ENCODE measurements around the gene SP7. TPM values are rescaled to one million over a fixed set of nuclear protein-coding genes. Genes with fewer than 3 reads are reported as not detected.

The SP7 gene
- total RNA-seq, 4 donors from 2014 or later = 0.34 to 0.62 TPM; not detected in 2

DNA sequence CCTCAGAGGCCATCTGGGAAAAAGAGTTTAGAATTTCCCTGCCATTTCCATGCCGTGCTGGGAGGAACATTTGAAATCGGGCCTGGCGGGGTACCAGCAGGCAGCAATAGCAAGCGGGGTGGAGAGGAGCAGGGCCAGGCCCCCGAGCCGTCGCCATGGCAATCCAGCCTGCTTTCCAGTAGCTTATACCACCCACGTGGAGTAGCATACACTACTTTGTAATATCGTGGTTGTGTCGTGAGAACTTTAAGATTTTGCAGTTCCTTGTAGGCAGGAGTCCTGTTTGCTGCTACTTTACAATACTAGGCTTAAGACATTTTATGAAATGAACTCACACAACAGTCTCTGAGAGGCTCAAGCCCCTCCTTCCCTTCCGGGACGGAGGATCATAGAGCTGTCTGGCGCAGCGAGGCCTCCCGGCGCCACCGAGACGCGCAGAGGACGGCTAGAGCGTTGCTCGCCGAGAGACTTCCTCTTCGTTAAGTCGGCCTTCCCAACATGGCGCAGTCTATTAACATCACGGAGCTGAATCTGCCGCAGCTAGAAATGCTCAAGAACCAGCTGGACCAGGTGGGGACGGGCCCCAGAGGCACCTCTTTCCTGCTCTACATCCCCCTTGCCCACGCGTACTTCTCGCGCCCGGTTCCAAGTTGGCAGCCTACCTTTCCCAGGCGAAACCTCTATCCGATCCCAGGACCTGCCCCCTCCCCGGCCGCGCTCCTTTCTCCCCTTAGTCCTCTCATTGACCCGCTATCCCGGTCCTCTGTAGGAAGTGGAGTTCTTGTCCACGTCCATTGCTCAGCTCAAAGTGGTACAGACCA lies 40.9 kb downstream of the SP7 start, which contains the start of gene PFDN5:
PFDN5 (plus strand) TSS at position 473 of the 821 bp plus-strand sequence; CDS start at position 499, 26 bp downstream.
- Histone ChIP-seq H3K27ac (peak within 1 kb of the TSS; percentile 80 to 88), H3K9me3 (no peaks in the 10 kb centered on the region), H3K36me3 (no peaks in the 10 kb centered on the region), H3K4me3 (peak within 1 kb of the TSS; percentile 62 to 89), H3K27me3 (no peaks in the 10 kb centered on the region), H3K4me1 (peaks cover 11 to 14% of the 10 kb centered on the region in 2 donors)
- DNase-seq = peak; percentile 86 to 89
- intact Hi-C loops (cut with DNase I; ENCODE audit: low total_unique reads) = no loop called here
- peak in 1 of 2 donors; percentile 63 for TF ChIP-seq POLR2A (IDR thresholded peaks at IDR 0.05)
- TF ChIP-seq, protein P1, sequence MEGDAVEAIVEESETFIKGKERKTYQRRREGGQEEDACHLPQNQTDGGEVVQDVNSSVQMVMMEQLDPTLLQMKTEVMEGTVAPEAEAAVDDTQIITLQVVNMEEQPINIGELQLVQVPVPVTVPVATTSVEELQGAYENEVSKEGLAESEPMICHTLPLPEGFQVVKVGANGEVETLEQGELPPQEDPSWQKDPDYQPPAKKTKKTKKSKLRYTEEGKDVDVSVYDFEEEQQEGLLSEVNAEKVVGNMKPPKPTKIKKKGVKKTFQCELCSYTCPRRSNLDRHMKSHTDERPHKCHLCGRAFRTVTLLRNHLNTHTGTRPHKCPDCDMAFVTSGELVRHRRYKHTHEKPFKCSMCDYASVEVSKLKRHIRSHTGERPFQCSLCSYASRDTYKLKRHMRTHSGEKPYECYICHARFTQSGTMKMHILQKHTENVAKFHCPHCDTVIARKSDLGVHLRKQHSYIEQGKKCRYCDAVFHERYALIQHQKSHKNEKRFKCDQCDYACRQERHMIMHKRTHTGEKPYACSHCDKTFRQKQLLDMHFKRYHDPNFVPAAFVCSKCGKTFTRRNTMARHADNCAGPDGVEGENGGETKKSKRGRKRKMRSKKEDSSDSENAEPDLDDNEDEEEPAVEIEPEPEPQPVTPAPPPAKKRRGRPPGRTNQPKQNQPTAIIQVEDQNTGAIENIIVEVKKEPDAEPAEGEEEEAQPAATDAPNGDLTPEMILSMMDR (IDR thresholded peaks at IDR 0.05) = peak in 2 of 4 experiments; percentile 45 to 55

DNA sequence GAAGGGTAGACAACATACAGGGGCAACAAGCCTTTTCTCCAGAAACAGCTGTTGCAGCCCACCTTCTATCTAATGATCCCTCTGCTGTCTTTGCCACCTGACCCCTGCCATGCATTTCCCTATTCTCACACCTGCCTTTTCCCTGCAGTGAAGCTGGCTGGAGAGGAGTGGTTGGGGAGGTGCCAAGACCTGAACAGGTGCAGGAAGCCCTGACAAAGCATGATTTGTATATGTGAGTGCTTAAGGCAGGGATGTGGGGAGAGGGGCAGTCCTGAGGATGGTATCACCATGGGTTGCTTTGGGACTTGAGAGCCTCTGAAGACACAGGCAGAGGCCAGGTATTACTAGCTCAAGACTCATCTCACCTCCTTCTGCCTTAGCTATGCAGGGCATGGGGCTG lies 43.7 kb downstream of the SP7 start:
- Histone ChIP-seq H3K27me3 (no peaks in the 10 kb centered on the region), H3K36me3 (no peaks in the 10 kb centered on the region), H3K9me3 (no peaks in the 10 kb centered on the region), H3K4me3 (no peak overlapping the region), H3K4me1 (peaks cover 6 to 9% of the 10 kb centered on the region in 2 donors), H3K27ac (no peak overlapping the region)
- no peak for TF ChIP-seq POLR2A (IDR thresholded peaks at IDR 0.05)
- intact Hi-C loops (cut with DNase I; ENCODE audit: low total_unique reads) = no loop called here
- no peak for DNase-seq

DNA sequence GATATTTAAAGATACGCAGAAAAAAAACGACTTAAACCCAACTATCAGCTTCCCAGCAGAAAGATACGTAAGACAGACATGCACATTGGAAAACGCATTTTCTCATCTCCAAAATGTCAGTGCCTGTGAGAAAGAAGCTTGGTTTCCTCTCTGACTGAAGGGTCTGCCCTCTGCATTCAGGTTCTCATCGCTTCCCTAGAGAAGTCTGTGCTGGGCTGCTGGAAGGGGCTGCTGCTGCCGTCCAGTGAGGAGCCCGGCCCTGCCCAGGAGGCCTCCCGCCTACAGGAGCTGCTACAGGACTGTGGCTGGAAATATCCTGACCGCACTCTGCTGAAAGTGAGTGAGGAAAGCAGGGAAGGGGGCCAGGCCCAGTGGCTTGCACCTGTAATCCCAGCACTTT lies 45.5 kb downstream of the SP7 start:
- Histone ChIP-seq H3K4me1 (no peaks in the 10 kb centered on the region), H3K9me3 (no peaks in the 10 kb centered on the region), H3K36me3 (no peaks in the 10 kb centered on the region), H3K27me3 (no peaks in the 10 kb centered on the region), H3K4me3 (no peak overlapping the region), H3K27ac (no peak overlapping the region)
- TF ChIP-seq, protein P1 (IDR thresholded peaks at IDR 0.05) = no peak
- TF ChIP-seq POLR2A (IDR thresholded peaks at IDR 0.05) = no peak
- no peak for DNase-seq
- intact Hi-C loops (cut with DNase I; ENCODE audit: low total_unique reads) = no loop called here

DNA sequence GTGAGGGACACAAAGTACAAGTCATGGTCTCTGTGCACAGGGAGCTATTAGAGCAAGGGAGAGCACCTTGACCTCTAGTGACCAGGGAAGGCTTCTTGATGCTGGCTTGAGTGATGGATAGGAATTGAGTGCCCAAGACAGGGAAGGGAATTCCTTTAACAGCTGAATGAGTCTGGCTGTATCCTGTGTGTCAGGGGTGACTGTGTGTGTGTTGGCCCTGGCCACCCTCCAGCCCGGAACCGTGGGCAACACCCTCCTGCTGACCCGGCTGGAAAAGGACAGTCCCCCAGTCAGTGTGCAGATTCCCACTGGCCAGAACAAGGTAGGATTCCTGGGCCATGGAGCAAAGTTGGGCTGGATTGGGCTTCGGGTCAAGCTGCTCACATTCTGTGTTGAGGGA lies 46.3 kb downstream of the SP7 start:
- Histone ChIP-seq H3K27me3 (no peaks in the 10 kb centered on the region), H3K4me1 (no peaks in the 10 kb centered on the region), H3K9me3 (no peaks in the 10 kb centered on the region), H3K4me3 (no peak overlapping the region), H3K27ac (no peak overlapping the region), H3K36me3 (no peaks in the 10 kb centered on the region)
- DNase-seq = no peak
- intact Hi-C loops (cut with DNase I; ENCODE audit: low total_unique reads) = loop anchor here (10.0 kb wide), 1 partner anchor 75 kb away; no protein-coding TSS in a partner anchor
- no peak for TF ChIP-seq POLR2A (IDR thresholded peaks at IDR 0.05)
- TF ChIP-seq, protein P1 (IDR thresholded peaks at IDR 0.05) = no peak

DNA sequence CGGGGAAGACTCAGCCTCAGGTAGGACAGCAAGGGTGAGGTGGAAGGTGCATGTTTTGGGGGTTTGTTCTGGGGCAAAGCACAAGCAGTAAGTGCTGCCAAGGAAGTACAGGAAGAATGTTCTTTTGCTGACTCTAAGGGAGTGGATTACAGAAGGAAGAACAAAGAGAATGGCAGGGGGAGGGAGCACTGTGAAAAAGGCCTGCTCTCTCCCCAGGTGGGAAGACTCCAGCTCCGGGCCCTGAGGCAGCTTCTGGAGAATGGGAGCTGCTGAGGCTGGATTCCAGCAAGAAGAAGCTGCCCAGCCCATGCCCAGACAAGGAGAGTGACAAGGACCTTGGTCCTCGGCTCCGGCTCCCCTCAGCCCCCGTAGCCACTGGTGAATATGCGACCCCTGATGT lies 47.8 kb downstream of the SP7 start:
- no peaks in the 10 kb centered on the region for H3K27me3 ChIP-seq
- no peak for DNase-seq
- H3K4me3 ChIP-seq = no peak overlapping the region
- no peaks in the 10 kb centered on the region for H3K9me3 ChIP-seq
- no peaks in the 10 kb centered on the region for H3K36me3 ChIP-seq
- TF ChIP-seq, protein P1 (IDR thresholded peaks at IDR 0.05) = no peak
- TF ChIP-seq POLR2A (IDR thresholded peaks at IDR 0.05) = no peak
- no peak overlapping the region for H3K27ac ChIP-seq
- no peaks in the 10 kb centered on the region for H3K4me1 ChIP-seq
- intact Hi-C loops (cut with DNase I; ENCODE audit: low total_unique reads) = loop anchor here (10.0 kb wide), 1 partner anchor 74 kb away; no protein-coding TSS in a partner anchor

All from uterus (tissue), 4 donors.